ENCODE data around the gene KBTBD13.

- TF ChIP-seq EZH2 (IDR thresholded peaks at IDR 0.05; ENCODE audit: low read depth, unreplicated experiment) (no peak), EZH2phosphoT487 (IDR thresholded peaks at IDR 0.05; ENCODE audit: unreplicated experiment) (no peak), CTCF (conservative IDR thresholded peaks at IDR 0.05; ENCODE audit: low read depth in 2 of 2) (no peak), POLR2AphosphoS5 (IDR thresholded peaks at IDR 0.05; ENCODE audit: low read depth) (no peak), ETS1 (IDR thresholded peaks at IDR 0.05) (no peak), REST (IDR thresholded peaks at IDR 0.05; ENCODE audit: unreplicated experiment) (no peak), CREB1 (CRISPR knock-in tag; IDR thresholded peaks at IDR 0.05; ENCODE audit: low read depth) (no peak), JUNB (IDR thresholded peaks at IDR 0.05; ENCODE audit: unreplicated experiment) (no peak), STAT1 (IDR thresholded peaks at IDR 0.05; ENCODE audit: unreplicated experiment) (no peak), ZNF331 (CRISPR knock-in tag; IDR thresholded peaks at IDR 0.05; ENCODE audit: low read depth) (no peak), ZNF114 (CRISPR knock-in tag; IDR thresholded peaks at IDR 0.05) (no peak), ZNF462 (CRISPR knock-in tag; IDR thresholded peaks at IDR 0.05) (no peak), NANOG (IDR thresholded peaks at IDR 0.05; ENCODE audit: borderline replicate concordance) (no peak)
These were observed 3.9 kb upstream of the KBTBD13 start for GRCh38 chr15:65072617-65073016.
